HL-60 (cell line): ENCODE data around the gene SPATS2.

Experiments used
- DNase-seq, 2 experiments: peaks; one replicate each; pipeline ENCODE4 v3.0.0-alpha.2; 2010 to 2020; ENCODE audit warnings: low read depth in 1 of 2, low spot score in 1 of 2
- H3K27ac ChIP-seq: fragments of 250-450 bp; sonication (Bioruptor Pico); replicated peaks from 2 replicates; pipeline ENCODE4 v1.5.1; 2020; ENCODE audit warnings: mild to moderate bottlenecking, moderate library complexity
- H3K27me3 ChIP-seq: fragments of 250-450 bp; sonication (Bioruptor Pico); 2 replicates; pipeline ENCODE4 v1.5.1; 2021; ENCODE audit warnings: mild to moderate bottlenecking, moderate library complexity; ENCODE audit not compliant: insufficient read depth, poor library complexity, severe bottlenecking
- H3K4me3 ChIP-seq: replicated peaks from 2 replicates; pipeline ENCODE4 v1.5.1; 2011; ENCODE audit warnings: mild to moderate bottlenecking, control low read depth, low read length; ENCODE audit not compliant: insufficient read depth
- CTCF ChIP-seq: IDR thresholded peaks from one replicate; pipeline ENCODE4 v1.5.1; 2011; ENCODE audit warnings: low read length, control low read depth, inconsistent platforms; ENCODE audit not compliant: insufficient read depth
- GABPA ChIP-seq: IDR thresholded peaks from 2 replicates; pipeline ENCODE4 v1.6.1; 2012; ENCODE audit warnings: low read depth
- POLR2AphosphoS5 ChIP-seq: IDR thresholded peaks from 2 replicates; pipeline ENCODE4 v1.6.1; 2012; ENCODE audit warnings: low read depth
- REST ChIP-seq: IDR thresholded peaks from 2 replicates; pipeline ENCODE4 v1.6.1; 2012; ENCODE audit warnings: low read depth; ENCODE audit not compliant: insufficient replicate concordance
- SPI1 ChIP-seq: IDR thresholded peaks from 2 replicates; pipeline ENCODE4 v1.6.1; 2012; ENCODE audit warnings: low read depth, mild to moderate bottlenecking, borderline replicate concordance

SPATS2 gene

GRCh38 chr12:49389387-49389703 lies 22.1 kb downstream of the SPATS2 start:
- TF ChIP-seq REST (no peak), POLR2AphosphoS5 (no peak), CTCF (no peak), SPI1 (no peak), GABPA (no peak)
- Histone ChIP-seq H3K27me3 (no peaks in the 10 kb centered on the region), H3K4me3 (no peak overlapping the region)

GRCh38 chr12:49397000-49397399 lies 29.7 kb downstream of the SPATS2 start:
- Histone ChIP-seq H3K27me3 (no peaks in the 10 kb centered on the region), H3K4me3 (no peak overlapping the region), H3K27ac (no peak overlapping the region)
- no peak for TF ChIP-seq CTCF
- TF ChIP-seq GABPA: no peak
- TF ChIP-seq REST: no peak
- TF ChIP-seq POLR2AphosphoS5: no peak
- no peak for TF ChIP-seq SPI1
- DNase-seq: no peak

More at GRCh38 chr12:49389387-49389703, 22.1 kb downstream of the SPATS2 start:
- no peak for DNase-seq
- no peak overlapping the region for H3K27ac ChIP-seq

- no peak for DNase-seq
- TF ChIP-seq CTCF (no peak), GABPA (no peak), POLR2AphosphoS5 (no peak), SPI1 (no peak), REST (no peak)
- no peak overlapping the region for H3K4me3 ChIP-seq
- H3K27ac ChIP-seq: no peak overlapping the region
- no peaks in the 10 kb centered on the region for H3K27me3 ChIP-seq
These were observed 33.0 kb downstream of the SPATS2 start for GRCh38 chr12:49400304-49400703.
